HCT116 (cell line): ENCODE data around the gene CBL. TPM values are rescaled to one million over a fixed set of nuclear protein-coding genes. Genes with fewer than 3 reads are reported as not detected.
"Not testable (repeated sequence)": the region's sequence is repeated elsewhere in the genome, so short reads cannot be mapped to it uniquely, and the experiment has no call there.

ENCODE experiments used
- ATAC-seq: fragments of 200-7000 bp; cut with Tn5 transposase; 2 replicates; pipeline ENCODE4 v1.9.1; 2020; ENCODE audit warnings: mild to moderate bottlenecking, moderate library complexity
- BruUV-seq: library from RNA; stranded (reverse); fragments of 400-500 nt; replicated peaks from 2 replicates; lab custom pipeline; 2021; lab: Mats Ljungman, UMichigan
- CTCF ChIA-PET: fragments of 300-600 bp; sonication (Branson Sonifier 250); formaldehyde crosslinking; loops from one replicate; lab custom pipeline; 2021; ENCODE audit warnings: antibody characterized with exemption; lab: Charles Lee
- POLR2A ChIA-PET: fragments of 300-600, 350-600 bp; sonication (Branson Sonifier 250); formaldehyde crosslinking; loops from one replicate; lab custom pipeline; 2021; ENCODE audit warnings: antibody characterized with exemption; lab: Charles Lee
- RAD21 ChIA-PET, 2 experiments: fragments of 300-600 bp; sonication (Branson Sonifier 250); formaldehyde crosslinking; loops; one replicate each; lab custom pipeline; 2023; ENCODE audit warnings: low total read pairs in 2 of 2; ENCODE audit not compliant: uncharacterized antibody in 2 of 2, unreplicated experiment in 2 of 2, low non-redundant PET in 1 of 2; lab: Charles Lee
- DNase-seq: peaks from one replicate; pipeline ENCODE4 v3.0.0-alpha.2; 2010; ENCODE audit warnings: low read depth, low spot score
- H2AFZ ChIP-seq: fragments of 200-600 bp; shearing (Covaris generic), sonication (generic); 2 replicates; pipeline ENCODE4 v1.6.1; 2017; ENCODE audit warnings: low read depth, mixed run types, mixed read lengths, antibody characterized with exemption, low read length; ENCODE audit not compliant: poor library complexity, severe bottlenecking
- H3K27ac ChIP-seq: 2 replicates; pipeline ENCODE4 v1.5.1; 2012; ENCODE audit warnings: low read depth, low read length
- H3K27me3 ChIP-seq: fragments of 200-600 bp; sonication (generic); 2 replicates; pipeline ENCODE4 v1.6.1; 2016; ENCODE audit warnings: mixed run types, low read length, mixed read lengths; ENCODE audit not compliant: insufficient read depth
- H3K36me3 ChIP-seq, 2 experiments: fragments of 200-500 bp in 1 of 2; fragments of 200-600 bp in 1 of 2; sonication (Bioruptor generic) in 1 of 2; sonication (generic) in 1 of 2; 2 replicates each; pipeline versions ENCODE4 v1.5.1 to v1.6.1; 2014 to 2016; ENCODE audit warnings: low read length in 2 of 2, inconsistent platforms in 1 of 2, mixed read lengths in 1 of 2, mixed run types in 1 of 2; ENCODE audit not compliant: insufficient read depth in 2 of 2, control insufficient read depth in 1 of 2
- H3K4me1 ChIP-seq, 2 experiments: fragments of 200-600 bp in 1 of 2; sonication (generic) in 1 of 2; 2 replicates each; pipeline versions ENCODE4 v1.5.1 to v1.6.1; 2012 to 2017; ENCODE audit warnings: low read length in 2 of 2, inconsistent platforms in 1 of 2, mild to moderate bottlenecking in 1 of 2, mixed read lengths in 1 of 2, mixed run types in 1 of 2, moderate library complexity in 1 of 2; ENCODE audit not compliant: insufficient read depth in 2 of 2, control insufficient read depth in 1 of 2
- H3K4me2 ChIP-seq: fragments of 200-600 bp; sonication (generic); 2 replicates; pipeline ENCODE4 v1.6.1; 2017; ENCODE audit warnings: mixed run types, low read length, mixed read lengths
- H3K4me3 ChIP-seq, 2 experiments: fragments of 200-600 bp in 1 of 2; sonication (generic) in 1 of 2; replicated peaks in 1 of 2; 2 replicates each; pipeline ENCODE4 v1.5.1; 2011 to 2016; ENCODE audit warnings: low read length in 2 of 2, control low read depth in 1 of 2, low read depth in 1 of 2, mild to moderate bottlenecking in 1 of 2, mixed read lengths in 1 of 2, mixed run types in 1 of 2
- H3K79me2 ChIP-seq: fragments of 200-600 bp; sonication (generic); 2 replicates; pipeline ENCODE4 v1.6.1; 2017; ENCODE audit warnings: mild to moderate bottlenecking, mixed run types, low read length, moderate library complexity, mixed read lengths; ENCODE audit not compliant: insufficient read depth
- H3K9ac ChIP-seq: fragments of 200-600 bp; sonication (generic); 2 replicates; pipeline ENCODE4 v1.6.1; 2016; ENCODE audit warnings: low read length, mixed read lengths
- H3K9me2 ChIP-seq: fragments of 200-600 bp; sonication (generic), shearing (Covaris generic); 2 replicates; pipeline ENCODE4 v1.6.1; 2017; ENCODE audit warnings: mixed run types, mild to moderate bottlenecking, moderate library complexity; ENCODE audit not compliant: insufficient read depth
- H3K9me3 ChIP-seq, 2 experiments: fragments of 200-500 bp in 1 of 2; fragments of 200-600 bp in 1 of 2; sonication (Bioruptor generic) in 1 of 2; sonication (generic) in 1 of 2; 2 replicates each; pipeline ENCODE4 v1.6.1; 2014 to 2017; ENCODE audit warnings: low read length in 2 of 2, mixed read lengths in 2 of 2, inconsistent platforms in 1 of 2, low read depth in 1 of 2, mild to moderate bottlenecking in 1 of 2, mixed run types in 1 of 2, moderate library complexity in 1 of 2; ENCODE audit not compliant: control insufficient read depth in 1 of 2, insufficient read depth in 1 of 2
- H4K20me1 ChIP-seq: fragments of 200-600 bp; sonication (generic), shearing (Covaris generic); 2 replicates; pipeline ENCODE4 v1.6.1; 2017; ENCODE audit warnings: mixed run types, mild to moderate bottlenecking, moderate library complexity; ENCODE audit not compliant: insufficient read depth
- ELF1 ChIP-seq: IDR thresholded peaks from 2 replicates; pipeline ENCODE4 v1.6.1; 2012; ENCODE audit warnings: low read depth, borderline replicate concordance
- MAX ChIP-seq: IDR thresholded peaks from 2 replicates; pipeline ENCODE4 v1.6.1; 2012
- POLR2A ChIP-seq: IDR thresholded peaks from 2 replicates; pipeline ENCODE4 v1.7.0; 2011; ENCODE audit warnings: borderline replicate concordance; ENCODE audit not compliant: insufficient read depth, insufficient read length; ENCODE audit errors: extremely low read depth
- SIN3A ChIP-seq: IDR thresholded peaks from 2 replicates; pipeline ENCODE4 v1.6.1; 2012; ENCODE audit warnings: low read depth
- SP1 ChIP-seq: IDR thresholded peaks from 2 replicates; pipeline ENCODE4 v1.6.1; 2012; ENCODE audit warnings: low read depth
- ZFX ChIP-seq: fragments of 450-650 bp; IDR thresholded peaks from 2 replicates; pipeline ENCODE4 v1.6.1; 2017
- ZNF274 ChIP-seq: fragments of 200-500 bp; sonication (Bioruptor generic); IDR thresholded peaks from 2 replicates; pipeline ENCODE4 v1.6.1; 2014; ENCODE audit warnings: mild to moderate bottlenecking, low read depth, low read length, inconsistent platforms
- intact Hi-C: fragments of 100-400 bp; cut with micrococcal nuclease; formaldehyde crosslinking; loops from 2 replicates; pipeline ENCODE4 v1.10.0; 2022
- total RNA-seq: library from RNA; stranded (reverse); gene quantifications from one replicate; pipeline ENCODE4 v1.2.1, GENCODE V29; 2021; ENCODE audit not compliant: unreplicated experiment
- TF ChIP-seq, protein P1 (sequence below): IDR thresholded peaks from 2 replicates; pipeline ENCODE4 v1.6.1; 2012; ENCODE audit warnings: low read depth

The CBL gene
- total RNA-seq, 1 experiment from 2014 or later = 31.1 TPM

- no peak for ATAC-seq
- BruUV-seq = no TSS peak
- Histone ChIP-seq H3K4me1 (peaks cover 8 to 17% of the 10 kb centered on the region in 2 experiments; a peak in 2 of 4 replicates), H3K36me3 (no peaks in the 10 kb centered on the region), H2AFZ (no peak overlapping the region)
- intact Hi-C loops = no loop called here
- no peak for TF ChIP-seq SP1
- no peak for TF ChIP-seq ZFX
- TF ChIP-seq MAX = no peak
- TF ChIP-seq, protein P1, sequence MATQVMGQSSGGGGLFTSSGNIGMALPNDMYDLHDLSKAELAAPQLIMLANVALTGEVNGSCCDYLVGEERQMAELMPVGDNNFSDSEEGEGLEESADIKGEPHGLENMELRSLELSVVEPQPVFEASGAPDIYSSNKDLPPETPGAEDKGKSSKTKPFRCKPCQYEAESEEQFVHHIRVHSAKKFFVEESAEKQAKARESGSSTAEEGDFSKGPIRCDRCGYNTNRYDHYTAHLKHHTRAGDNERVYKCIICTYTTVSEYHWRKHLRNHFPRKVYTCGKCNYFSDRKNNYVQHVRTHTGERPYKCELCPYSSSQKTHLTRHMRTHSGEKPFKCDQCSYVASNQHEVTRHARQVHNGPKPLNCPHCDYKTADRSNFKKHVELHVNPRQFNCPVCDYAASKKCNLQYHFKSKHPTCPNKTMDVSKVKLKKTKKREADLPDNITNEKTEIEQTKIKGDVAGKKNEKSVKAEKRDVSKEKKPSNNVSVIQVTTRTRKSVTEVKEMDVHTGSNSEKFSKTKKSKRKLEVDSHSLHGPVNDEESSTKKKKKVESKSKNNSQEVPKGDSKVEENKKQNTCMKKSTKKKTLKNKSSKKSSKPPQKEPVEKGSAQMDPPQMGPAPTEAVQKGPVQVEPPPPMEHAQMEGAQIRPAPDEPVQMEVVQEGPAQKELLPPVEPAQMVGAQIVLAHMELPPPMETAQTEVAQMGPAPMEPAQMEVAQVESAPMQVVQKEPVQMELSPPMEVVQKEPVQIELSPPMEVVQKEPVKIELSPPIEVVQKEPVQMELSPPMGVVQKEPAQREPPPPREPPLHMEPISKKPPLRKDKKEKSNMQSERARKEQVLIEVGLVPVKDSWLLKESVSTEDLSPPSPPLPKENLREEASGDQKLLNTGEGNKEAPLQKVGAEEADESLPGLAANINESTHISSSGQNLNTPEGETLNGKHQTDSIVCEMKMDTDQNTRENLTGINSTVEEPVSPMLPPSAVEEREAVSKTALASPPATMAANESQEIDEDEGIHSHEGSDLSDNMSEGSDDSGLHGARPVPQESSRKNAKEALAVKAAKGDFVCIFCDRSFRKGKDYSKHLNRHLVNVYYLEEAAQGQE = no peak
- TF ChIP-seq ELF1 = no peak
- no peak for TF ChIP-seq ZNF274
- no peak for TF ChIP-seq POLR2A
- no peak for TF ChIP-seq SIN3A
- TF ChIP-seq, all 23 proteins: peak for 0
- no peak for DNase-seq
- Histone ChIP-seq H3K9me3 (no peaks in the 10 kb centered on the region), H3K9me2 (no peaks in the 10 kb centered on the region), H3K79me2 (no peaks in the 10 kb centered on the region), H3K4me3 (no peak overlapping the region), H3K9ac (no peak overlapping the region), H3K27me3 (no peaks in the 10 kb centered on the region), H3K4me2 (no peak overlapping the region), H4K20me1 (no peaks in the 10 kb centered on the region), H3K27ac (no peak overlapping the region)
- ChIA-PET RAD21 (no interaction called here), CTCF (no interaction called here), POLR2A (no interaction called here)
These were observed 7.2 kb upstream of the CBL start for GRCh38 chr11:119198925-119199324.

DNA sequence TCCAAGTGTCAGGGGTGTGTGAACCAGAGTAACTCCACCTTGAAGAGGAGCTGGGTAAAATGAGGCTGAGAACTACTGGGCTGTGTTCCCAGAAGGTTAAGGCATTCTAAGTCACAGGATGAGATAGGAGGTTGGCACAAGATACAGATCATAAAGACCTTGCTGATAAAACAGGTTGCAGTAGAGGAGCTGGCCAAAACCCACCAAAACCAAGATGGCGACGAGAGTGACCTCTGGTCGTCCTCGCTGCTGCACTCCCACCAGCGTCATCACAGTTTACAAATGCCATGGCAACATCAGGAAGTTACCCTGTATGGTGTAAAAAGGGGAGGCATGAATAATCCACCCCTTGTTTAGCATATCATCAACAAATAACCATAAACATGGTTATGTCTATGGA lies 4.9 kb upstream of the CBL start:
- H3K36me3 ChIP-seq, intact Hi-C loops, H3K9me2 ChIP-seq, H3K4me3 ChIP-seq, BruUV-seq, H2AFZ ChIP-seq, ATAC-seq, H3K4me2 ChIP-seq, H3K79me2 ChIP-seq, H4K20me1 ChIP-seq, H3K9me3 ChIP-seq, H3K9ac ChIP-seq, POLR2A ChIA-PET, DNase-seq, H3K27ac ChIP-seq, H3K27me3 ChIP-seq, CTCF ChIA-PET: not testable (repeated sequence)
- RAD21 ChIA-PET = interaction anchor here in 1 of 2 experiments (0.7 kb wide), 1 partner anchor 8 kb away, joined by 3 read pairs; no protein-coding TSS in a partner anchor
- peaks cover 7 to 16% of the 10 kb centered on the region in 2 experiments for H3K4me1 ChIP-seq
